HG02840 (cell line): ENCODE measurements around the gene MLEC.

Source experiments
- ATAC-seq: cut with Tn5 transposase; IDR thresholded peaks from one replicate; pipeline ENCODE4 v1.9.1; 2021; ENCODE audit warnings: mild to moderate bottlenecking, moderate library complexity, moderate number of reproducible peaks; ENCODE audit not compliant: unreplicated experiment, low FRiP score

MLEC gene, protein sequence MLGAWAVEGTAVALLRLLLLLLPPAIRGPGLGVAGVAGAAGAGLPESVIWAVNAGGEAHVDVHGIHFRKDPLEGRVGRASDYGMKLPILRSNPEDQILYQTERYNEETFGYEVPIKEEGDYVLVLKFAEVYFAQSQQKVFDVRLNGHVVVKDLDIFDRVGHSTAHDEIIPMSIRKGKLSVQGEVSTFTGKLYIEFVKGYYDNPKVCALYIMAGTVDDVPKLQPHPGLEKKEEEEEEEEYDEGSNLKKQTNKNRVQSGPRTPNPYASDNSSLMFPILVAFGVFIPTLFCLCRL

DNA sequence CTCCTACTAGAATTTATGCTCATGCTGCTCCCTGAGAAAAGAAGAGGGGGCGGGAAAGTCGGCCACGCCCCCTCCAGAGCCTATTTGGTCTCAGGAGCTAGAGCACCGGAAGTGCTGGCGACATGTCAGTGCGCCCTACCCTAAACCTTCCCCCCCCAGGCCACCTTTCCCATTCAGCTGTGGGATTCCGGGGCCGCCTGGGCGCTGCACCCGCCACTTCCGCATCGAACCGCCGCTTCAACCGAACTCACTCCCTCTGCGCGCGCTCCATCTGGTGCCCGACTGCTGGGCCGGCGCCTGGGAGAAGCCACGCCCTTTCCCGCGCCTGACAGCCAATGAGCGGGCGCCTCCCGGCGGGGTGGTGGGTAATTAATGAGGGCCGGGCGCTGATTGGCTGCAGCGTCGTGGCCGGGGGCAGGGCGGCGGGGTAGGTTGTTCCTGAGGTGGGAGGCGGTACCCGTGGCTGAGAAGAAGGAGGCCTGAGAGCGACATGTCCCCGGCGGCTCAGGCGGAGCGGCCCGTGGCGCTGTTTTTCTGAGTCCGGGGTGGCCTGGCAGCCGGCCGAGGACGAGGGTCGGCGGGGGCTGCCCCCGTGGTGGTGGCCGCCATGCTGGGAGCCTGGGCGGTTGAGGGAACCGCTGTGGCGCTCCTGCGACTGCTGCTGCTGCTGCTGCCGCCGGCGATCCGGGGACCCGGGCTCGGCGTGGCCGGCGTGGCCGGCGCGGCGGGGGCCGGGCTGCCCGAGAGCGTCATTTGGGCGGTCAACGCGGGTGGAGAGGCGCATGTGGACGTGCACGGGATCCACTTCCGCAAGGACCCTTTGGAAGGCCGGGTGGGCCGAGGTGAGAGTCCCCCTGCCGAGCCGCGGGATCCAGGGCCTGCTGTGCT lies at the start of gene MLEC:
Gene MLEC (plus strand): TSS at position 460 of the 888 bp plus-strand sequence. CDS start 148 bp downstream, at position 608.
- ATAC-seq, result peak; percentile 64

DNA sequence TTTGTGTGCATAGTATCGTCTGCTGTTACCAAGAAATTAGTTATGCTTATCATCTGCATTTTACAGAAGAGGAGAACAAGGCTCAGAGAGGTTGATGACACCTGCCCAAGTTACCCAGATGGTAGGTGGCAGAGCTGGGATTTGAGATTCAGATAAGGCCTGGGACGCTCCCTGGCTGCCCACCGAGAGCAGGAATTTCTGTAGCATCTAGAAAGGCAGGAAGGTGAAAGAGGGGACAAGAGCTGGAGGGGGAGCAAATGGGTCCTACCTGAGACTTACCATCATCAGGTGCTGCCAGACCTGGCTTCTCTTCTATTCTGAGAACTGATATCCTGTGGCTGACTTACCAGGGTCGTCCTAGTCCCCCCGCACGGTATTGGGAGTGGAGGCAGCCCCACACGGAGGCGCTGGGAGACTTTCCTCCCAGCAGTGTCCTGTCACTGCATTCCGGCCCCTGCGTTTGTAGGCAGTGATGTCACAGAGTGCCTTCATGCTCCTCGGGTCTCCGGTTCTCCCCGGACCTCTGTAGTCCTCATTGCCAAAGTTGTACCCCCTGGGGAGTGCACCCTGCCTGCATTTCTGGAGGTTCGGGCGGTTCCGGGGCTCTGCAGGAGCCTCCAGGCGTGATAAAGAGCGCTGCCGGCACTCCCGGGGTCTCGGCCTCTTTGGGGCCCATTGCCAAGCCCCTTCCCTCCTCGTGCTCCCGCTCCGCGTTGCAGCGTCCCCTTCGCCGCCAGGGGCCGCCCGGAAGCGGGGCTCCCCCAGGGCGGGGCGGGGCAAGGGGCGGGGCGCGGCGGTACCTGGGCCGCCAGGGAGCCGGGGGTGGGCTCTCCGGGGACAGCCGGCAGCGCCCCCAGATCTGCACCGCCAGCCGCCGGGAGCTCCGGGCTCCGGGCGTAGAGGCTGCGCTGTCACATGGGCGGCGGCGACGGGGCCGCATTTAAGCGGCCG lies 46.9 kb upstream of the MLEC start, which contains the start of gene CABP1:
Gene CABP1 (plus strand): TSS at position 856 of the 951 bp plus-strand sequence. CDS start 60 bp downstream, at position 916.
- peak; percentile 55 for ATAC-seq

DNA sequence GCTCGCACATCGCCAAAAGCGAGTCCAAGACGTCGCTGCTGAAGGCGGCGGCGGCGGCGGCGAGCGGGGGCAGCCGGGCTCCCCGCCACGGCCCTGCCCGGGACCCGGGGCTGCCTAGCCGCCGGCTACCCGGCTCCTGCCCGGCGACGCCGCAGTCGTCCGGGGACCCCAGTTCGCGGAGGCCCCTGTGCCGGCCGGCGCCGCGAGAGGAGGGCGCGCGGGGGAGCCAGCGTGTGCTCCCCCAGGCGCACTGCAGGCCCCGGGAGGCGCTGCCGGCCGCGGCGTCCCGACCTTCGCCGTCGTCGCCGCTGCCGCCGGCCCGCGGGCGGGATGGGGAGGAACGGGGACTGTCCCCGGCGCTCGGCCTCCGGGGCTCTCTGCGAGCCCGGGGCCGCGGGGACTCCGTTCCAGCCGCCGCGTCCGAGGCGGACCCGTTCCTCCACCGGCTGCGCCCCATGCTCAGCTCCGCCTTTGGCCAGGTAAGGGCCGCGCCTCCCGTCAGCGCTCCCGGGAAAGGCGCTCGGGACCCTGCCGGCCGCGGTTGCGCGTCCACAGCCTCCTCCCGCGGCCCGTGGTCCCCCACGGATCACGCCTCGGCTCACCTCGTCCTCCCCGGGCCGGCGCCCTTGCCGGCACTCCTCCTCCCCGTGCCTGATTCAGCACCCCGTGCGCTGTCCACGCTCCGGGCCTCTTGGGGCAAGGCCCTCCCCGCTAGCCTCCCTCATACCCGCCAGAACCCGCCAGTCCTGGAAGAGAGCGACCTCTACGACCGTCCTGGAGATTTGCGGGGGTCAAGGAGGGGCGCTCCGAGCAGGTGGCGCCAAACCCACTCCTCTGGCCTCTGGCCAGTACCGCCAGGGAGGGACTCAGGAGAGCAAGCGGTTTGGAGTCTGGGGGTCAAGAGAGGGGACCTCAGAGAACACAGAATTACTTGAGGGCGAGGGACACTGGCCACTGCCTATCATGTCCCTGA lies 45.8 kb upstream of the MLEC start:
- ATAC-seq, result peak; percentile 39

DNA sequence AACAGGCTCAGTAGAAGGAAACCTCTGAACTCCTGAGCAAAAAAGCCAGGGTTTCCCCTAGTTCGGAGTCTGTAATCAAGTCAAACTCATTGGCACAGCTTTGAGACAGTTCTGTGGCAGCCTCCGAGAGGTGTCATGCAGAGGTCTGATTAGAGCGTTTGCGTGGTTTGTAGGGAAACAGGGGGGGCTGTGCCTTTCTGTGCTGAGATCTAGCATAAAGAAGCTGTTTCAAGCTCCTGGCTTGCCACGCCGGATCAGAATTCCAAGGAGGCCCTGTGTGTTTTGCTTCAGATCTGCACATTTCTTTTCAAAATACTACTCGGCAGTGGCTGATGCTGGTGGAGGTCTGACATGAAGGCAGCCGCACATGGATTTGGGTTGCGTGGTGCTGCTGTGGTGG lies 44.8 kb upstream of the MLEC start:
- no peak for ATAC-seq

DNA sequence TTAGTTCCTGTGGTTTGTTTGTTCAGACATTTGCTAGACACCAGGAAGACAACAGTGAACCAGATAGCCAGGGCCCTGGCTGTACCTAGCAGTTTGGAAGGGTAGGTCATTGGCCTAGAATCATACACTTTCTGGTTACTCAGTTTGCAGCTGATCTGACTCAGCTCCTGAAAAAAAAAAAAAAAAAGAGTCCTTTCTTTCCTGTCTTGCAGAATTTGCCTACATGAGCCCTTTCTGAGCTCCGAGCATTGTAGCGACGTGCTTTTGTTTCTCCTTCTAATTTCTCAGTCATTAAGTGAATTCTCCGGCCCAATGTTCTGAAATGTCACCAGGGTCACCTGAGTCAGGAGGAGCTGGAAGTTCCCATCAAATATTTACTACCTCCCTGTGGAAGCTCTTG lies 44.1 kb upstream of the MLEC start:
- no peak for ATAC-seq

DNA sequence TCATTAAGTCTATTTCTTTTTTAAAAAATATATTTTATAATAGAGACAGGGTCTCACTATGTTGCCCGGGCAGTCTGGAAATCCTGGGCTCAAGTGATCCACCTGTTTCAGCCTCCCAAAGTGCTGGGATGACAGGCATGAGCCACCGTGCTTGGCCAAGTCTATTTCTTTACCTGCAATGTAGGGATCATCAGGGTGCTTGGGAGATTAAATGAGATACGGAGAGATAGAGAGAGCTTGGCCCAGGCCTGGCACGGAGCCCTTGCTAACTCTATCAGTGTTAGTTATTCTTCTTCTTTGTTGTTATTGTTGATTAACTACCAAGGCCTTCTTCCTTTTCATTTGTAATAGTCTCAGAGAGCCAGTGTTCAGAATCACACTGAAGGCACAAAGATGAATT lies 43.4 kb upstream of the MLEC start:
- no peak for ATAC-seq

DNA sequence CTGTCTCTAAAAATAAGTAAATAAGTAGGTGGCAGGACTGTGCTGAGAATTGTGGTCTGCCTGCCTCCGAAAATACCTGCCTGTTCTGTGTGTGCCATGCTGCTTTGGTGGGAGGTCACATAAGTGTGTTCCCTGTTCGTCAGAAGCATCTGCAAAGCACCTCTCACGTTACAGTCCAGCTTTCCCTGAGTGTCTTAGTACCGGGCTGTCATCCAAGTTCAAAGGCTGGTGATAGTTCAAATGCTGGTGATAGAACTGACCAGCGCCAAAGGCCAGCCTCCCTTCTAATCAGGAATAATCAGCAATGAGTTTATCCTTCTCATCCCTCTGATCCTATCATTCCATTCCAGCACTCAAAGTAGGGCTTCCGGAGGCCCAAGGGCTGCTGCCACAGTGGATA lies 40.9 kb upstream of the MLEC start:
- ATAC-seq, result no peak

DNA sequence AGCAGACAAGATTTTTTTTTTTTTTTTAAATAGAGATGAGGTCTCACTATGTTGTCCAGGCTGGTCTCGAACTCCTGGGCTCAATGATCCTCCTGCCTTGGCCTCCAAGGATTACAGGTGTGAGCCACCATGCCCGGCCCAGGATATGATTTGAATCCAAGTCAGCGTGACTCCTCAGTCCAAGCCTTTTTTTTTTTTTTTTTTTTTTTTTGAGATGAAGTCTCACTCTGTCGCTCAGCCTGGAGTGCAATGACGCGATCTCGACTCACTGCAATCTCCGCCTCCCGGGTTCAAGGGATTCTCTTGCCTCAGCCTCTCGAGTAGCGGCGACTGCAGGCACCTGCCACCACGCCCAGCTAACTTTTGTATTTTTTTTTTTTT lies 39.6 kb upstream of the MLEC start:
- no peak for ATAC-seq

DNA sequence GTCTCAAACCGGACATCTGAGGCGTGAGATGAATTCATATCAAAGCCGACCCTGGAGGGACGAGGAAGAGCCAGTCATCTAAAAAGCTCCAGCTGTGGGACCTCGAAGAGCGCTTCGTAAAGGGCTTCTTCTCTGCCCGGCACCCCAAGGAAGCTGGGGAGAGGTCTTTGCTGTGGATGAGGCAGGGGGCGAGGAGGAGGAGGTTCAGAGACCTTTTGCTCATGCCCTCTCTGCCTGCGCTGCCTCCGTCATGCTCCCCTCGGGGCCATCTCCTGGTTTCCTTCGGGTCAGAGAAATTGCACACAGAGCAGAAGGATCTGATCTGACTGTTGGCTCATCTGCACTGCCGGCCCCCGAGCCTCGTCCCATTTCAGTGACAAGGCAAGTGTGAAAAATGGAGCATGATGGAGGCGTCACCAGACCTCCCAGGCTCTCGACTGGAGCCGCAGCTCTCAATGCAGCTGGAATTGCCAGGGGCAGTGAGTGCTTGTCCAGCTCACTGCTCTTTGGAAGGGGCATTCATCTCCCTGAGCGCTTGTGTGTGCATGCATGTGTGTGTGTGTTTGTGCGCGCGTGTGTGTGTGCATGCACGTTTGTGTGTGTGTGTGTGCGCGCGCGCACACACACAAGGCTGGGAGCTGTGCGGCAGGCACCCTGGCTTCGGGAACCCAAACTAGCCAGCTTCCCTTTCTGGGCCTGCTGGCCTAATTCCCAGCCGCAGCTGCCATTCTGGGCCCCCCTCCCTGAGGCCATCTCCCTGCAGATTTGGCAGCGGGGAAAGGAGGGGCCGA lies 37.3 kb upstream of the MLEC start:
- ATAC-seq, result no peak

DNA sequence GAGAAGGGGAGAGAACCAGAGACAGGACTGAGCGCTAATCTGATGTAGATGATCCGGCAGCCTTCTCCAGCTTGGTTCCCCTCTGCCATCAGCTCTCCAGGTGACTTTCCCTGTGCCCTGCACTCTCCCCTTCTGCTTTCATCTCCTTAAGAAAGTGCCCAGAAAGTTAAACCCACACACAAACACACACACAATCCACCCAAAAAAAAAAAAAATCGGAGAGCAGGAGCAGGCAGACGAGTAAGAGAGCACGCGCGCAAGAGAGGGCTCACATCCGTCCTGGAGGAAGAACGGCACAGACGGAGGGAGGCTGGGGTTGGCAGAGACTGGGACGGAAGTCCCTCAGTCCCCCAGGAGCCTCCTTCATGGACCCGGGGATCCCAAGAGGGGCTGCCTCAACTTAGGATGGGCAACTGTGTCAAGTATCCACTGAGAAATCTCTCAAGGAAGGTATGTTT lies 36.7 kb upstream of the MLEC start:
- ATAC-seq, result no peak

DNA sequence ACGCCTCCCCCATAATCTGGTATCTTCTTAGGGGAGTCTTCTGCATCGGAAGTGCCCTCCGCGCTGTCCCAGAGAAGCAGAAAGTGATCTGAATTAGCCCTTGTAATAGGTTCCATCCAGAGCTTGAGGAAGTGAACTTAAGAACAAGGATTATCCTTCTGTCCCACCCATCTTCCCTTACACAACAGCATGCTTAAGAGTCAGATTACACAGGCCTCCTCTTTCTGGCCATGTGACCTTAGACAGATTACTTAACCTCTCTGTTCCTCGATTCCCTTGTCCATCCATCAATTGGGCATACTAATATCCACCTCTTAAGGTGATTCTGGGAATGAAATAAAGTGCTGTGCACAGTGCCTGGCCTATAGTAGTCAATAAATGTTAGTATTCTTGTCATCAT lies 35.1 kb upstream of the MLEC start:
- ATAC-seq, result no peak

DNA sequence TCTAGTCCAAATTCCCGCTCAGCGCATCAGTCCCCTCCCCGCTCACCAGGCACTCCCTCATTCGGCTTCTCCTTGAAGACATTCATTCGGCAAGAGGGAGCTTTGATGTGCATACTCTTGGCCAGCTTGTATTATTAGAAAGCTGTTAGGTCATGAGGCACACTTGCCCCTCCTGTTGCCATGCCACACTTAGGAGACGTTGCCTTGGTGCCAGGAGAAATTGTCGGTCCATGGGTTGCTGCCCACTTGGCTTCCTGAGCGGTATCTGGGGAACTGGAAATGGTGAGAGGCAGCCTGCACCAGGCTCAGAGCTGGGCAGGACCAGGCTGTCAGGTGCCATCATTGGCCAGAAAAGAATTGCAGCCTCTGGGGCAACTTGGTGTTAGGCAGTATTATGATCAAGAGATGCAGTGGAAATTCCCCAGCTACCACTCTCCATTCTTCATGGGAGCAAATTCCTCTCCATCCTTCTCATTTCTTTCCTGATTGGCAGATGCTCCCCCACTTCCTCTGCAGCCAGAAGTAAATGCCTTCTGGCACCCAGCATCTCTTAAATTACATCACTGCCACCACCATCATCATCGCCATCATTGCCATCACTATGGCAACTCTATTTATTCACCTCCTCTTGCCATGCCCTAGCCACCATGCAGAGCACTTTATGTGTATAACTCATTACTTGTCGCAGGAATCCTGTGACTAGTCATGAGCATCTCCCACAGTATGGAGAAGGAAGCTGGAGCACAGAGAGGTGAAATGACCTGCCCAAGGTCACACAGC lies 34.1 kb upstream of the MLEC start:
- ATAC-seq, result no peak

DNA sequence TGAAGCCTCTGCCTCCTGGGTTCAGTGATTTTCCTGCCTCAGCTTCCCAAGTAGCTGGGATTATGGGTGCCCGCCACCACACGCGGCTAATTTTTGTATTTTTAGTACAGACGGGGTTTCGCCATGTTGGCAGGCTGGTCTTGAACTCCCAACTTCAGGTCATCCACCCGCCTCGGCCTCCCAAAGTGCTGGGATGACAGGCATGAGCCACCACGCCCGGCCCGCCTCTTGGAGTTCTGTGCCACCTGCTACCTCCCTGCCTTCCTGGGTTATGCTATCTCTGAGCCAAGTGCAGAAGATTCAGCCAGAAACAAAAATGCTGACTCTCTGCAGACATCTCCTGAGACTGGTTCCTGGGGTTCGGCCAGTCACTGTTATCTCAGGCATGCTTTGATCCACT lies 33.3 kb upstream of the MLEC start:
- ATAC-seq, result no peak

DNA sequence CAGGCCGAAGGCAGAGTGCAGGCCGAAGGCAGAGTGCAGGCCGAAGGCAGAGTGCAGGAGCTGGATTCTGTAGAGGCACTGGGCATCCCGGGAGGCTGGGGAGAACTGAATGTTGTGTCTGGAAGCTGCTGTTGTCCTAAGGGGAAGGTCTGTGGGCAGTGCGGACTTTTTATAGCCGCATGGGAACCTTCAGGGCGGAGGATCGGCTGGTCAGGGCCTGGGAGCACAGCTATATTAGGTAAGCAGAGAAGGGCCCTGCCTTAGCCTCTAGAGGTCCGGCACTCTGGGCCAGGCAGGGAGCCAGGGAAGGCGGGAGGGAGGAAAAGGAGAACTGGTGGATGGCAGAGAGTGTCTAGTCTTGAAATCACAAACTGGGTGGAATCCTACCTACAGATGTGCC lies 32.3 kb upstream of the MLEC start:
- no peak for ATAC-seq

DNA sequence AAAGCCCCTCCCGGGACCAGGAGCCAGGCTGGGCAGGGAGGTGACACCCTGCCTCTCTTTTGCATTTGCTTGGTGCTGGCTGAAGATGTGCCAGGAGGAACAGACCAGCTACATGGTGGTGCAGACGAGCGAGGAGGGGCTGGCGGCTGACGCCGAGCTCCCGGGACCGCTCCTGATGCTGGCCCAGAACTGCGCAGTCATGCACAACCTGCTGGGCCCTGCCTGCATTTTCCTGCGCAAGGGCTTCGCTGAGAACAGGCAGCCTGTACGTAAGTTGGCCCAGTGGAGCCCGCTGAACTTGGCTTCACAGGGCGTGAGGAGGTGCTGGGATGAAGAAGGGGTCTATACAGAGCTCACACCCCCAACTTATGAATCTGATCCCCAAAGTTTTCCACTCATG lies 30.9 kb upstream of the MLEC start:
- ATAC-seq, result no peak

DNA sequence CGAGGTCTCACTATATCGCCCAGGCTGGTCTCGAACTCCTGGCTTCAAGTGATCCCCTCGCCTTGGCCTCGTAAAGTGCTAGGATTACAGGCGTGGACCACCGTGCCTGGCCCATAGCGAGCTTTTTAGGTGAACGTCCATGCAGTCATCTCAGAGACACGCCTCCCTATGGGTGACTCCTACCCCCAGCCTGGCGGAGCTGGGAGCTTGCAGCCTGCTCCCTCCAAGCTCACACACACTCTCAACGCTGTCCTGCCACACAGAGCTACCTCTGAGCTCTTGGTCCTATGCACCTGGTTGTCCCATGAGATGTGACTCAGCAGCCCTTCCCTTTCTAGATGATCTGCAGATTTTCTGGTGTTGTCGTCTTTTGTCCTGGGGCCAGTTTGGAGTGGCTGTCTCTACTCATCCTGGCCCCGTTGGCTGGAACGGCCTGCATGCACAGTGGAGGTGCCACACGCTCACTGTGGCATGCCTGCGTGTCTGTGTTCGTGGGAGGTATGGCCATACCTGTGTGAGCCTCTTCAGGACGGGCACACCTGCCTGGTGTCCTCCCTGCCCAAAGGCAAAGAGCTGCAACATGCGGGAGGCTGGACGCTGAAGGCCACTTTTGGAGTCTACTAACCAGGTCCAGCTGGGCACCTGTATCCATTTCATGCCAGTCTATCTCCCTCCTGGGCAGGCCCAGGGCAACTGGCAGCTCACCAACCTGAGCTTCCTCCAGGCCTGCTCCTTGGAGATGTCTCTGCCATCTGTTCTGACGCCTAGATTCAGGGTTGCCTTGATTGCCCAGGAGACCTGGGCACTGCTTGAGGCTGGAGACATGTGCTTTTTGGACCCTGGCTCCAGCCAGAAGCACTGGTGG lies 28.4 kb upstream of the MLEC start:
- ATAC-seq, result no peak

DNA sequence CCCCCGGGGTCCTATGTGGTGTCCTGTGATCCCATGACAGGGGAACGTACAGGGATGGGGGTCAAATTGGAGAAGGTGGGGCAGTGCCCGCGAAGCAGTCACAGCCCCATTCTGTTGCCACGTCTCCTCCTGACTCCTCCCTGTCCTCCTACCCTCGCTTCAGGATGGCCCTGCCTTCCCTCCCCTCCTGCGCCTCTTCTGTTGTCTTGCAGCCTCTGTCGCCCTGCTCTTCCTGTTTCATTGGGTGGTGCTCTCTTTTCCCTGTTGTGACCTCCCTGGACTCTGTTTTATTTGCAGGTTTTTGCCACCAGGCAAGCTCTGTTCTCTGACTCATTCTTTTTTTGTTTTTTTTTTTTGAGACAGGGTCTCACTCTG lies 27.8 kb upstream of the MLEC start:
- no peak for ATAC-seq
